ENCODE measurements around the gene HOXB13. TPM values are rescaled to one million over a fixed set of nuclear protein-coding genes. Genes with fewer than 3 reads are reported as not detected.

Gene HOXB13
- total and polyA plus RNA-seq, 5 donors from 2014 or later: not detected

- Mint-ChIP-seq H3K4me1 (peaks cover 7 to 53% (median 20%) of the 10 kb centered on the region in 4 donors), H3K9me3 (peaks cover 0 to 6% (median 0%) of the 10 kb centered on the region in 7 donors), H3K27ac (peak overlapping the region in 1 of 3 donors; percentile 87), H3K36me3 (no peaks in the 10 kb centered on the region), H3K27me3 (peaks cover 100% of the 10 kb centered on the region), H3K4me3 (peak overlapping the region in 3 of 4 donors; percentile 52 to 90 (median 69))
- Histone ChIP-seq H3K27me3 (ENCODE audit: control insufficient read depth, insufficient read depth, low read length) (peaks cover 57% of the 10 kb centered on the region), H3K4me3 (ENCODE audit: low read depth, low read length) (no peak overlapping the region), H3K36me3 (ENCODE audit: control insufficient read depth, insufficient read depth, low read length) (no peaks in the 10 kb centered on the region), H3K4me1 (ENCODE audit: control insufficient read depth, insufficient read depth, low read length, poor library complexity, severe bottlenecking) (peaks cover 50% of the 10 kb centered on the region), H3K27ac (ENCODE audit: insufficient read depth, low read length, poor library complexity, severe bottlenecking) (no peak overlapping the region), H3K9me3 (ENCODE audit: control insufficient read depth in 2 of 2, low read length in 2 of 2) (no peaks in the 10 kb centered on the region)
- no peak for DNase-seq
- no peak for ATAC-seq (ENCODE audit: low read depth in 2 of 2)
Observed at GRCh38 chr17:48727415-48728175, 955 bp downstream of the HOXB13 start.

DNA sequence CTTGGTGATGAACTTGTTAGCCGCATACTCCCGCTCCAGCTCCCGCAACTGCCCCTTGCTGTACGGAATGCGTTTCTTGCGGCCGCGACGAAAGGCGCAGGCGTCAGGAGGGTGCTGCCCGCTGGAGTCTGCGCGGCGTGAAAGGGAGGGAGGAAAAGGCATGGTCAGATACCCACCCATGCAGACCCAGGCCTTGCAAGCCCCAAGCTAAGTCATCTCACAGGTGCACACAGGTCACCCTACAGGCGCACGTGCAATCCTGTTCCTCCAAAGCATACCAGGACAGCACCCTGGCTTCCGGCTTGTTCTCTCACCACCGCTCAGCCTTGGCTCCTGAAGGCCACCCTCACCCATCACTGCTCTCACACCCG is 1.6 kb downstream of the HOXB13 start:
- H3K27me3 ChIP-seq (ENCODE audit: control insufficient read depth, insufficient read depth, low read length): peaks cover 58% of the 10 kb centered on the region
- no peak overlapping the region for H3K4me3 ChIP-seq (ENCODE audit: low read depth, low read length)
- peak overlapping the region in 3 of 4 donors; percentile 16 to 90 (median 32) for H3K4me3 Mint-ChIP-seq
- H3K9me3 Mint-ChIP-seq: peaks cover 0 to 6% (median 0%) of the 10 kb centered on the region in 7 donors
- no peaks in the 10 kb centered on the region for H3K36me3 ChIP-seq (ENCODE audit: control insufficient read depth, insufficient read depth, low read length)
- peaks cover 54% of the 10 kb centered on the region for H3K4me1 ChIP-seq (ENCODE audit: control insufficient read depth, insufficient read depth, low read length, poor library complexity, severe bottlenecking)
- no peaks in the 10 kb centered on the region for H3K9me3 ChIP-seq (ENCODE audit: control insufficient read depth in 2 of 2, low read length in 2 of 2)
- H3K36me3 Mint-ChIP-seq: no peaks in the 10 kb centered on the region
- ATAC-seq (ENCODE audit: low read depth in 2 of 2) (no peak), DNase-seq (no peak)
- H3K27ac Mint-ChIP-seq: peak overlapping the region in 1 of 3 donors; percentile 87
- H3K27me3 Mint-ChIP-seq: peaks cover 100% of the 10 kb centered on the region
- peaks cover 7 to 52% (median 20%) of the 10 kb centered on the region in 4 donors for H3K4me1 Mint-ChIP-seq
- H3K27ac ChIP-seq (ENCODE audit: insufficient read depth, low read length, poor library complexity, severe bottlenecking): no peak overlapping the region

- Histone ChIP-seq H3K9me3 (ENCODE audit: control insufficient read depth in 2 of 2, low read length in 2 of 2) (no peaks in the 10 kb centered on the region), H3K27me3 (ENCODE audit: control insufficient read depth, insufficient read depth, low read length) (peaks cover 57% of the 10 kb centered on the region), H3K4me3 (ENCODE audit: low read depth, low read length) (no peak overlapping the region), H3K27ac (ENCODE audit: insufficient read depth, low read length, poor library complexity, severe bottlenecking) (no peak overlapping the region), H3K36me3 (ENCODE audit: control insufficient read depth, insufficient read depth, low read length) (no peaks in the 10 kb centered on the region), H3K4me1 (ENCODE audit: control insufficient read depth, insufficient read depth, low read length, poor library complexity, severe bottlenecking) (peaks cover 54% of the 10 kb centered on the region)
- H3K4me1 Mint-ChIP-seq: peaks cover 7 to 52% (median 20%) of the 10 kb centered on the region in 4 donors
- H3K27me3 Mint-ChIP-seq: peaks cover 100% of the 10 kb centered on the region
- peaks cover 0 to 6% (median 0%) of the 10 kb centered on the region in 7 donors for H3K9me3 Mint-ChIP-seq
- no peak overlapping the region for H3K27ac Mint-ChIP-seq
- no peaks in the 10 kb centered on the region for H3K36me3 Mint-ChIP-seq
- DNase-seq (no peak), ATAC-seq (ENCODE audit: low read depth in 2 of 2) (no peak)
- peak overlapping the region in 1 of 4 donors; percentile 88 for H3K4me3 Mint-ChIP-seq
Observed at GRCh38 chr17:48726114-48726915, 2.2 kb downstream of the HOXB13 start.

GRCh38 chr17:48725288-48726064 is 3.1 kb downstream of the HOXB13 start:
- Mint-ChIP-seq H3K36me3 (no peaks in the 10 kb centered on the region), H3K27me3 (peaks cover 100% of the 10 kb centered on the region), H3K27ac (no peak overlapping the region)

DNA sequence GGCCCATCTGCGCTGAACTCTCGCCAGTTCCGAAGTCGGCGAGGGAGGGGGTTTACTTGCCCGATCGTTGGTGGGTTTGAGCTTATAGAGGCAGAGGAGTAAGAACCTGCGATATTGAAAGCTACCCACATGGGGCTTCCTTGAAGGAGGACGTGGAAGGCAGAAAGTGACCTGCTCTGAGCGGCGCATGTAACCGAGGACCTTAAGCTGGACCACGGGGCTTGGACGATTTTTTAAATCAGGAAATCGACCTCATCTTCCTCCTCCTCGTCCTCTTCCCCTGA is 3.6 kb downstream of the HOXB13 start:
- Mint-ChIP-seq H3K27ac (no peak overlapping the region), H3K4me3 (peak overlapping the region; percentile 25 to 77 (median 64)), H3K36me3 (no peaks in the 10 kb centered on the region), H3K27me3 (peaks cover 100% of the 10 kb centered on the region), H3K4me1 (peaks cover 7 to 58% (median 26%) of the 10 kb centered on the region in 4 donors), H3K9me3 (peaks cover 0 to 6% (median 2%) of the 10 kb centered on the region in 7 donors)
- DNase-seq (no peak), ATAC-seq (ENCODE audit: low read depth in 2 of 2) (no peak)
- no peak overlapping the region for H3K27ac ChIP-seq (ENCODE audit: insufficient read depth, low read length, poor library complexity, severe bottlenecking)
- no peaks in the 10 kb centered on the region for H3K9me3 ChIP-seq (ENCODE audit: control insufficient read depth in 2 of 2, low read length in 2 of 2)
- peaks cover 54% of the 10 kb centered on the region for H3K4me1 ChIP-seq (ENCODE audit: control insufficient read depth, insufficient read depth, low read length, poor library complexity, severe bottlenecking)
- peaks cover 66% of the 10 kb centered on the region for H3K27me3 ChIP-seq (ENCODE audit: control insufficient read depth, insufficient read depth, low read length)
- no peaks in the 10 kb centered on the region for H3K36me3 ChIP-seq (ENCODE audit: control insufficient read depth, insufficient read depth, low read length)
- no peak overlapping the region for H3K4me3 ChIP-seq (ENCODE audit: low read depth, low read length)

More at GRCh38 chr17:48725288-48726064, 3.1 kb downstream of the HOXB13 start:
- peaks cover 7 to 56% (median 22%) of the 10 kb centered on the region in 4 donors for H3K4me1 Mint-ChIP-seq
- Histone ChIP-seq H3K27me3 (ENCODE audit: control insufficient read depth, insufficient read depth, low read length) (peaks cover 64% of the 10 kb centered on the region), H3K9me3 (ENCODE audit: control insufficient read depth in 2 of 2, low read length in 2 of 2) (no peaks in the 10 kb centered on the region), H3K4me1 (ENCODE audit: control insufficient read depth, insufficient read depth, low read length, poor library complexity, severe bottlenecking) (peaks cover 54% of the 10 kb centered on the region), H3K27ac (ENCODE audit: insufficient read depth, low read length, poor library complexity, severe bottlenecking) (no peak overlapping the region), H3K36me3 (ENCODE audit: control insufficient read depth, insufficient read depth, low read length) (no peaks in the 10 kb centered on the region), H3K4me3 (ENCODE audit: low read depth, low read length) (no peak overlapping the region)
- peaks cover 0 to 6% (median 0%) of the 10 kb centered on the region in 7 donors for H3K9me3 Mint-ChIP-seq
- ATAC-seq (ENCODE audit: low read depth in 2 of 2): no peak
- DNase-seq: no peak
- peak overlapping the region; percentile 25 to 88 (median 70) for H3K4me3 Mint-ChIP-seq

- Mint-ChIP-seq H3K27ac (peak overlapping the region in 2 of 3 donors; percentile 26 to 70), H3K36me3 (no peaks in the 10 kb centered on the region), H3K9me3 (peaks cover 0 to 6% (median 2%) of the 10 kb centered on the region in 7 donors), H3K4me1 (peaks cover 7 to 58% (median 27%) of the 10 kb centered on the region in 4 donors), H3K4me3 (peak overlapping the region; percentile 50 to 91 (median 76)), H3K27me3 (peaks cover 100% of the 10 kb centered on the region)
- peak; percentile 57 to 64 for ATAC-seq (ENCODE audit: low read depth in 2 of 2)
- peak; percentile 59 to 78 (median 65) for DNase-seq
- Histone ChIP-seq H3K27ac (ENCODE audit: insufficient read depth, low read length, poor library complexity, severe bottlenecking) (no peak overlapping the region), H3K9me3 (ENCODE audit: control insufficient read depth in 2 of 2, low read length in 2 of 2) (no peaks in the 10 kb centered on the region), H3K27me3 (ENCODE audit: control insufficient read depth, insufficient read depth, low read length) (peaks cover 62% of the 10 kb centered on the region), H3K4me1 (ENCODE audit: control insufficient read depth, insufficient read depth, low read length, poor library complexity, severe bottlenecking) (peaks cover 58% of the 10 kb centered on the region), H3K36me3 (ENCODE audit: control insufficient read depth, insufficient read depth, low read length) (no peaks in the 10 kb centered on the region), H3K4me3 (ENCODE audit: low read depth, low read length) (peak overlapping the region; percentile 35)
Observed at GRCh38 chr17:48724251-48725003, 4.1 kb downstream of the HOXB13 start.

Data from CD4-positive, CD25-positive, alpha-beta regulatory T cell (primary cell).